SU-DHL-6 (cell line): Measurements from ENCODE around the gene CSNK2B.

Experiments used
- EZH2phosphoT487 ChIP-seq: fragments of 200-600 bp; sonication (generic), shearing (Covaris generic); conservative IDR thresholded peaks from 2 replicates; pipeline ENCODE4 v1.6.1; 2018; ENCODE audit warnings: mild to moderate bottlenecking, antibody characterized with exemption, low read length, moderate library complexity, mixed read lengths
- TF ChIP-seq, protein P1 (sequence below): fragments of 200-600 bp; sonication (generic); IDR thresholded peaks from one replicate; pipeline ENCODE4 v1.5.1; 2017; ENCODE audit warnings: antibody characterized with exemption, mild to moderate bottlenecking, low read length, moderate library complexity; ENCODE audit not compliant: insufficient read depth, poor library complexity, severe bottlenecking

DNA sequence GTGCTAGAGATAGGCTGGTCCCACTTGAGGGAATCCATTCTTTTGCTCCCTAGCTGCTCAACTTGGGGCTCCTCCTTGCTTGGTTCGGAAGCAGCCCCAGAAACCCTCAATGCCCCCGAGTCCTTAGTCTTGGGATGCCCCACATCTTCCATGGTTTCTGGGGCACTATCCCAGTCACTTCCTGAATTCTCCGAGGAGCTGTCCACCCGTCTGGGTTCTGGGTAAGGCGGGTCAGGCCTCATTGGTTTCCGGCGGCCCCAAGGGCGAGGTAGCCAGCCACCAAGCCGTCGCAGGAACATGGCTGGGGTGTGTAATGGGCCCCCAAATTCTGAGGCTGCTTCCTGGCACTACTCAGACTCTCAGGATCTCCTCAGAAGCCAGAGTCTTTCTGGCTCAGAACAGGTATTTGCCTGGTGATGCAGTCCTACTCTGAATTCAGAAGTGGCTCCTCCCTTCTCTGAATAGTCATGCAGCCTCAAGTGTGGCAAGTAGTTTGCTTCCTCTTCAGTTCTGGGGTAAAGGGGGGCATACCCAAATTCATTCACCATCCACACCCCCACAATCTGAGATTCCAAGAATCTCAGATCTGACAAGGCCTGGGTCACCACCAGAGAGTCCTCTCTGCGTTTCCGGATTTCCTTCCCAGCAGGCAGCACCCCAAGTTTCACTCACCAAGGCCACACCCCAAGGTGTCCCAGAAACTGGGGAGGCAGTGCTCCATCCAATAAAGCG lies 6.1 kb upstream of the CSNK2B start:
- TF ChIP-seq, protein P1, sequence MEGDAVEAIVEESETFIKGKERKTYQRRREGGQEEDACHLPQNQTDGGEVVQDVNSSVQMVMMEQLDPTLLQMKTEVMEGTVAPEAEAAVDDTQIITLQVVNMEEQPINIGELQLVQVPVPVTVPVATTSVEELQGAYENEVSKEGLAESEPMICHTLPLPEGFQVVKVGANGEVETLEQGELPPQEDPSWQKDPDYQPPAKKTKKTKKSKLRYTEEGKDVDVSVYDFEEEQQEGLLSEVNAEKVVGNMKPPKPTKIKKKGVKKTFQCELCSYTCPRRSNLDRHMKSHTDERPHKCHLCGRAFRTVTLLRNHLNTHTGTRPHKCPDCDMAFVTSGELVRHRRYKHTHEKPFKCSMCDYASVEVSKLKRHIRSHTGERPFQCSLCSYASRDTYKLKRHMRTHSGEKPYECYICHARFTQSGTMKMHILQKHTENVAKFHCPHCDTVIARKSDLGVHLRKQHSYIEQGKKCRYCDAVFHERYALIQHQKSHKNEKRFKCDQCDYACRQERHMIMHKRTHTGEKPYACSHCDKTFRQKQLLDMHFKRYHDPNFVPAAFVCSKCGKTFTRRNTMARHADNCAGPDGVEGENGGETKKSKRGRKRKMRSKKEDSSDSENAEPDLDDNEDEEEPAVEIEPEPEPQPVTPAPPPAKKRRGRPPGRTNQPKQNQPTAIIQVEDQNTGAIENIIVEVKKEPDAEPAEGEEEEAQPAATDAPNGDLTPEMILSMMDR = no peak
- no peak for TF ChIP-seq EZH2phosphoT487
